Pancreas (tissue), 10 donors: Measurements from ENCODE around the gene PHC1. TPM values are rescaled to one million over a fixed set of nuclear protein-coding genes. Genes with fewer than 3 reads are reported as not detected.

Experiments used
- ATAC-seq, 4 donors: fragments of 200-7000 bp; cut with Tn5 transposase; one replicate each; pipeline versions ENCODE4 v1.8.0 to v1.9.1; 2020; ENCODE audit warnings: mild to moderate bottlenecking in 4 of 4, moderate library complexity in 4 of 4
- DNase-seq, 6 donors: peaks; one replicate each; pipeline ENCODE4 v3.0.0-alpha.2; 2020
- FAIRE-seq: peaks from 2 replicates; lab custom pipeline; 2012; peaks lifted over from hg19 to GRCh38; lab: Jason Lieb, UNC
- H3K27ac ChIP-seq, 4 donors: fragments of 200-600 bp; sonication (generic); 1 replicate in 3 of 4; 2 replicates in 1 of 4; pipeline versions ENCODE4 v1.5.0 to v1.8.0; 2020
- H3K27me3 ChIP-seq, 4 donors: fragments of 200-600 bp; one replicate each; pipeline ENCODE4 v1.8.0; 2021
- H3K36me3 ChIP-seq, 3 donors: fragments of 200-600 bp; sonication (generic) in 1 of 3; one replicate each; pipeline versions ENCODE4 v1.5.0 to v1.8.0; 2020 to 2021
- H3K4me1 ChIP-seq, 3 donors: fragments of 200-600 bp; one replicate each; pipeline ENCODE4 v1.8.0; 2021
- H3K4me3 ChIP-seq, 4 donors: fragments of 200-600 bp; sonication (generic) in 2 of 4; one replicate each; pipeline versions ENCODE4 v1.5.0 to v1.8.0; 2020 to 2021
- H3K9me3 ChIP-seq, 4 donors: fragments of 200-600 bp; one replicate each; pipeline ENCODE4 v1.8.0; 2021
- WGBS, 2 donors: extraction: QIAGEN DNeasy Blood & Tissue Kit; methylation state at CpG; one replicate each; pipeline ENCODE4 v1.1.7; 2013; 5-methylcytosine and 5-hydroxymethylcytosine counted together
- intact Hi-C, 3 donors: fragments of 100-400 bp; cut with DNase I; formaldehyde crosslinking; loops; one replicate each; pipeline versions ENCODE4 v1.11.1 to v1.14.2; 2022
- polyA plus RNA-seq, 2 donors: library from polyadenylated mRNA; stranded (reverse); fragments of 200-250 nt; gene quantifications; one replicate each; pipeline ENCODE4 v1.2.3, GENCODE V29; 2013
- total RNA-seq, 6 donors: library from RNA; stranded (reverse); fragmentation: NEBNext Ultra II Directional in 4 of 6; extraction: Animal tissue kit (Norgen Biotek cat#: 25700) in 4 of 6; gene quantifications; one replicate each; pipeline versions ENCODE4 v1.2.1 to v1.2.4, GENCODE V29; 2021 to 2023
- TF ChIP-seq, protein P1 (sequence below), 4 donors: fragments of 200-600 bp; sonication (generic) in 3 of 4; IDR thresholded peaks; one replicate each; pipeline versions ENCODE4 v1.5.0 to v1.8.0; 2021; ENCODE audit warnings: antibody characterized with exemption in 4 of 4
- donor health status: healthy with polysubstance abuse.
- donor health status: DM: no; HTN: no; CAD: no; lungs with moderate emphysema.
- donor health status: DM: no; HTN: no; CAD: no.
- donor health status: control.
- donor health status: control.
- donor health status: Bipolar disorder and iron deficiency.
- donor health status: DM: yes; HTN: yes; CAD: no.
- donor health status: DM: no; HTN: no; CAD: no.
- donor health status: DM: no; HTN: no; CAD: no.
- donor health status: DM: yes; HTN: yes; CAD: no.

The PHC1 gene
- total and polyA plus RNA-seq, 8 donors, result 15.8 to 45.1 (median 19.5) TPM

DNA sequence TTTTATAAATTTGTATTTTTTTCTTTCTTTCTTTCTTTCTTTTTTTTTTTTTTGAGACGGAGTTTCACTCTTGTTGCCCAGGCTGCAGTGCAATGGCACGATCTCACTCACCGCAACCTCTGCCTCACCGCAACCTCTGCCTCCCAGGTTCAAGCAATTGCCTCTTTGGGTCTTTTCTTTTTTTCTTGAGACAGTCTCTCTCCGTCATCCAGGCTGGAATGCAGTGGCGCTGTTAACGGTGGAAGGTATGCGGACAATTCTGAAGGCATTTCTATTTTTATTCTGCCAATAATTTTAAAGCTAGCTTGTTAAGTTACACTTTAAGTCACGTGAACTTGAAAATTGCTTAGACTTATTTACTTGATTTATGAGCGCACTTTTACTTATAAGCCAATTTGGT, 8.8 kb upstream of the PHC1 start:
- Histone ChIP-seq H3K4me1 (no peaks in the 10 kb centered on the region), H3K27ac (no peak overlapping the region), H3K4me3 (no peak overlapping the region), H3K9me3 (no peaks in the 10 kb centered on the region), H3K36me3 (no peaks in the 10 kb centered on the region), H3K27me3 (no peaks in the 10 kb centered on the region)
- DNase-seq, result no peak
- TF ChIP-seq, protein P1, sequence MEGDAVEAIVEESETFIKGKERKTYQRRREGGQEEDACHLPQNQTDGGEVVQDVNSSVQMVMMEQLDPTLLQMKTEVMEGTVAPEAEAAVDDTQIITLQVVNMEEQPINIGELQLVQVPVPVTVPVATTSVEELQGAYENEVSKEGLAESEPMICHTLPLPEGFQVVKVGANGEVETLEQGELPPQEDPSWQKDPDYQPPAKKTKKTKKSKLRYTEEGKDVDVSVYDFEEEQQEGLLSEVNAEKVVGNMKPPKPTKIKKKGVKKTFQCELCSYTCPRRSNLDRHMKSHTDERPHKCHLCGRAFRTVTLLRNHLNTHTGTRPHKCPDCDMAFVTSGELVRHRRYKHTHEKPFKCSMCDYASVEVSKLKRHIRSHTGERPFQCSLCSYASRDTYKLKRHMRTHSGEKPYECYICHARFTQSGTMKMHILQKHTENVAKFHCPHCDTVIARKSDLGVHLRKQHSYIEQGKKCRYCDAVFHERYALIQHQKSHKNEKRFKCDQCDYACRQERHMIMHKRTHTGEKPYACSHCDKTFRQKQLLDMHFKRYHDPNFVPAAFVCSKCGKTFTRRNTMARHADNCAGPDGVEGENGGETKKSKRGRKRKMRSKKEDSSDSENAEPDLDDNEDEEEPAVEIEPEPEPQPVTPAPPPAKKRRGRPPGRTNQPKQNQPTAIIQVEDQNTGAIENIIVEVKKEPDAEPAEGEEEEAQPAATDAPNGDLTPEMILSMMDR (IDR thresholded peaks at IDR 0.05), result no peak
- WGBS, 2 donors, result 56 to 64% methylated on average over 7 to 10 of the region's 10 CpGs
- FAIRE-seq, result no peak
- intact Hi-C loops, result no loop called here
- ATAC-seq, result no peak

DNA sequence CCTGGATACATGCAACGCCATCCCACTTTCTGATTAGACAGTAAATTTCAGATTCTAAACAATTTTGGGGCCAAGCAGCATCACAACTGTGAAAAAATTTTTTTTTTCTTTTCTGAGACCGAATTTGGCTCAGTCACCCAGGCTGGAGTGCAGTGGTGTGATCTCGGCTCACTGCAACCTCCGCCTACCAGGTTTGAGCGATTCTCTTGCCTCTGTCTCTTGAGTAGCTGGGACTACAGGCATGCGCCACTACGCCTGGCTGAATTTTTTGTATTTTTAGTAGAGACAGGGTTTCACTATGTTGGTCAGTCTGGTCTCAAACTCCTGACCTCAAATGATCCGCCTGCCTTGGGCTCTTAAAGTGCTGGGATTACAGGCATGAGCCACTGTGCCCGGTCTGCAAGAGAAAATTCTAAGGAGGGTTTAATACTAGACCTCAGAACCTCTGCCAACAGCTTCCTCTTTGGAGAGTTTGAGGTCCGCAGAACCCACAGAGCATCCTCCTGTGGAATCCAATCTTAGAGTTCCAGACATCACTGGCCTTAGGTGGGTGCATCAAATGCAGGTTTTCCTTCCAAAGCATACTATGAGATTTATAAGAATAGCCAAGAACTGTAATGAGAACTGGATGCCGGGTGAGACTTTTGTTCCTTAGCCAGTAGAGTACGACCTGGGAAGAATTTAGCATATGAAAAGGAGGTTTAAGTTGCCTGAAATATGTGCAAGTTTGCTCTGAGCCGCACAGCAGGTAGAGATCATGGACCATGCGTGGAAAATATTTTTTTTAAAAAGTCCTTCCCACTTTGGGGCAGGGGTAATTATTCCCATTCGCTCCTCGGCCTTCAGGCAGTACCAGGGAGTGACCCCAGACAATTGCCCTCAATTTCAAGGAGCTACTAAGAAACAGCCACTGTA, 7.8 kb upstream of the PHC1 start:
- no peaks in the 10 kb centered on the region for H3K9me3 ChIP-seq
- FAIRE-seq, result no peak
- no peak overlapping the region for H3K27ac ChIP-seq
- ATAC-seq, result no peak
- no peak overlapping the region for H3K4me3 ChIP-seq
- WGBS, 2 donors, result 82 to 90% methylated on average over 16 of the region's 16 CpGs
- no peaks in the 10 kb centered on the region for H3K36me3 ChIP-seq
- no peak for DNase-seq
- intact Hi-C loops, result no loop called here
- TF ChIP-seq, protein P1 (IDR thresholded peaks at IDR 0.05), result no peak
- H3K27me3 ChIP-seq, result no peaks in the 10 kb centered on the region
- no peaks in the 10 kb centered on the region for H3K4me1 ChIP-seq

DNA sequence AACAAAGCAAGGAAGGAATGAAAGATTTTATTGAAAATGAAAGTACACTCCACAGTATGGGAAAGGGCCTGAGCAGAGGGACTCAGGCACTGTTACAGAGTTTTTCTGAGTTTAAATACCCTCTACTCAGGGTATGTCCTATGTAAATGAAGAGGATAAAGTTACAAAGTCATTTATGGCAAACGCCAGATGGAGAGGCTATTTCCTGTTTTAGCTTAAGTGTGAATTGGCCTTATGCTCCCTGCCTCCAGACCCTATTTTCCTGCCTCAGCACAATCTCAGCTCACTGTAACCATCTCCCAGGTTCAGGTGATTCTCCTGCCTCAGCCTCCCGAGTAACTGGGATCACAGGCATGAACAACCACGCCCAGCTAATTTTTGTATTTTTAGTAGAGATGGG, 6.8 kb upstream of the PHC1 start:
- ATAC-seq, result no peak
- TF ChIP-seq, protein P1 (IDR thresholded peaks at IDR 0.05), result no peak

DNA sequence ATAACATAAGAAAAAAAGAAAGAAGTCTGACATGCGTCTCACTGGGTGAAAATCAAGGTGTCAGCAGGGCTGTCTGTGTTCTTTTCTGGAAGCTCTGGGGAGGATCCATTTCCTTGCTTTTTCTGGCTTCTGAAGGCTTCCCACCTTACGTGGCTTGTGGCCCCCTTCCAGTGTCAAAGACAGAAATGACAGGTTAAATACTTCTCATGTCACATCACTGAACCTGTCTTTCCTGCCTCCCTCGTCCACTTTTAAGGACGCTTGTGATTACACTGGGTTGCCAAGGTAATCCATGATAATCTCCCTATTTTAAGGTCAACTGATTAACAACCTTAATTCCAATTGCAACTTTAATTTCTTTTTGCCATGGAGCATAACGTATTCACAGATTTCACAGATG, 4.6 kb upstream of the PHC1 start:
- no peak for FAIRE-seq
- TF ChIP-seq, protein P1 (IDR thresholded peaks at IDR 0.05), result no peak
- ATAC-seq, result no peak

More for the DNA sequence above, 6.8 kb upstream of the PHC1 start:
- no peaks in the 10 kb centered on the region for H3K27me3 ChIP-seq
- DNase-seq, result no peak
- no peak for FAIRE-seq
- no peaks in the 10 kb centered on the region for H3K9me3 ChIP-seq
- WGBS, 2 donors, result 86 to 92% methylated on average over 3 of the region's 3 CpGs
- no peak overlapping the region for H3K4me3 ChIP-seq
- no peaks in the 10 kb centered on the region for H3K36me3 ChIP-seq
- no peak overlapping the region for H3K27ac ChIP-seq
- no peaks in the 10 kb centered on the region for H3K4me1 ChIP-seq
- intact Hi-C loops, result no loop called here

More for the DNA sequence above, 4.6 kb upstream of the PHC1 start:
- H3K27ac ChIP-seq, result no peak overlapping the region
- no peak for DNase-seq
- no peaks in the 10 kb centered on the region for H3K9me3 ChIP-seq
- intact Hi-C loops, result no loop called here
- H3K27me3 ChIP-seq, result no peaks in the 10 kb centered on the region
- H3K4me3 ChIP-seq, result no peak overlapping the region
- no peaks in the 10 kb centered on the region for H3K36me3 ChIP-seq
- H3K4me1 ChIP-seq, result peaks cover 0 to 11% (median 4%) of the 10 kb centered on the region in 3 donors
- WGBS, 2 donors, result 71 to 75% methylated on average over 5 of the region's 5 CpGs
